Measurements from ENCODE around the gene FBXO38.

Gene FBXO38

DNA sequence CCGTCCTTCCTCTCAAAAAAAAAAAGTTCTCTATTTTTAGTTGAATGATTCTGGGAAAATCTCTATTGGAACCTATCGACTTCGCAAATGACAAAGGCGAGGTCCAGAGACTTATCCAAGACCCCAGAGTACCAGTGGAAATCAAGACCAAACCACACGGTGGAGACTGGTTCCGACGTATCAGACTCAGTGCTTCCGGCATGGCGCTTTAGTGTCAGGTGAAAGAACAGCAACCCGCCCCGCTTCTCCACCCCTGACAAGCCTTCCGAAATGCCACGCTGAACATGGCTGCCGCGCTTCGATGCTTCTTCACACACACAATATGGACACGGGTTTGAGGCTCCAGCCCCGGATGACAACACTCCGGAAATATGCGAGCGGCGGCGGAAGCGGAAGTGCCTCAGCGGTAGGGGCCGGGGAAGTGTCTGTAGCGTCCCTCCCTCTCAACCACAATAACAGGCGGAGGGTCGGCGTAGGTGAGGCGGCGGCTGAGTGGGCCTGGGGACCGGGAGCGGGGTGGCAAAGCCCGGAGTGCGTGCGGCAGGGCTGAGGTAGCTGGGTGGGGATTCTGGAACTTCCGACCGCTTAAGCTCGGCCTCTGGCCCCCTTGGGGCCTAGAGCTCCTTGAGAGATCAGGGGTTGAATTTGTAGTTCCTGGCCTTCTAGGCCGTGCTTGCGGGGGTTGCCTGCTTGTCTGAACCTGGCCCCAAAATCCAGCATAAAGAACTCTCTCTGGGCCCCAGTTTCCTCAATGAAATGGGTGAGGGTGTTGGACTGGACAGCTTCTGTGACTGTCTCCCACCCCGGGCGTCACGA lies at the start of gene FBXO38 (continued):
- TF ChIP-seq, protein P1, sequence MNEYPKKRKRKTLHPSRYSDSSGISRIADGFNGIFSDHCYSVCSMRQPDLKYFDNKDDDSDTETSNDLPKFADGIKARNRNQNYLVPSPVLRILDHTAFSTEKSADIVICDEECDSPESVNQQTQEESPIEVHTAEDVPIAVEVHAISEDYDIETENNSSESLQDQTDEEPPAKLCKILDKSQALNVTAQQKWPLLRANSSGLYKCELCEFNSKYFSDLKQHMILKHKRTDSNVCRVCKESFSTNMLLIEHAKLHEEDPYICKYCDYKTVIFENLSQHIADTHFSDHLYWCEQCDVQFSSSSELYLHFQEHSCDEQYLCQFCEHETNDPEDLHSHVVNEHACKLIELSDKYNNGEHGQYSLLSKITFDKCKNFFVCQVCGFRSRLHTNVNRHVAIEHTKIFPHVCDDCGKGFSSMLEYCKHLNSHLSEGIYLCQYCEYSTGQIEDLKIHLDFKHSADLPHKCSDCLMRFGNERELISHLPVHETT (tag by site-specific recombination; IDR thresholded peaks at IDR 0.05) = peak; percentile 79; the same call in 1 of the 2 replicates
- no peak for TF ChIP-seq ZNF211 (tag by site-specific recombination; IDR thresholded peaks at IDR 0.05; ENCODE audit: low read depth)
- peak; percentile 99 for TF ChIP-seq YY1 (tag by site-specific recombination; IDR thresholded peaks at IDR 0.05)
- no peak for TF ChIP-seq ZNF10 (tag by site-specific recombination; IDR thresholded peaks at IDR 0.05)

DNA sequence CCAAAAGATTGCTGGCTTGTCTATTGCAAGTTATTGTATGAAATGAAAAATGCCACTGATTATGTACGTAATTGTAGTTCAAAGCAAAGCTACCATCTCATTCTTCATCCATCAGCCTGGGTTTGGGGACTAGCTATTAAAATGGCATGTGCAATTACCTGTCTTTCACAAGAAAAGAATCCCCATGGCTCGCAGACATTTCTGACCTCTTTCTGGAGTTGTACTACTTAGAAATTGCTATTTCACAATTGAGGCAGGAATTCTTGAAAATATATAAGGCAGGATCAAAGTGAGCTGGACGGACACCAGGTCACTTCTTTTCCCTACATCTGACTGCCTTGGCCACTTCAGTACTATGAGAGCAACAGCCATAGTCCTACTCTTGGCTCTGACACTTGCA lies 48.5 kb upstream of the FBXO38 start, which contains the start of gene SPINK9:
SPINK9 (plus strand) TSS at position 301 of the 400 bp plus-strand sequence; CDS start at position 356, 55 bp downstream.
- Histone ChIP-seq H3K27ac (ENCODE audit: extremely low read depth, low read depth, low read length) (no peak within 1 kb of the TSS), H3K4me1 (ENCODE audit: control insufficient read depth, insufficient read depth, low read length) (no peaks in the 10 kb centered on the region), H3K9me3 (ENCODE audit: control insufficient read depth, insufficient read depth, low read depth, low read length) (no peaks in the 10 kb centered on the region), H3K36me3 (ENCODE audit: control insufficient read depth in 2 of 2, insufficient read depth in 1 of 2, low read length in 2 of 2) (no peaks in the 10 kb centered on the region), H3K4me3 (ENCODE audit: low read depth, low read length) (no peak within 1 kb of the TSS)
- ChIA-PET POLR2A (no interaction called here), CTCF (no interaction called here)
- TF ChIP-seq PRDM10 (tag by site-specific recombination; IDR thresholded peaks at IDR 0.05) (no peak), ZNF37A (tag by site-specific recombination; IDR thresholded peaks at IDR 0.05) (no peak), ZNF664 (tag by site-specific recombination; IDR thresholded peaks at IDR 0.05) (no peak), ZNF426 (tag by site-specific recombination; IDR thresholded peaks at IDR 0.05) (no peak), KLF17 (tag by site-specific recombination; IDR thresholded peaks at IDR 0.05) (no peak)

DNA sequence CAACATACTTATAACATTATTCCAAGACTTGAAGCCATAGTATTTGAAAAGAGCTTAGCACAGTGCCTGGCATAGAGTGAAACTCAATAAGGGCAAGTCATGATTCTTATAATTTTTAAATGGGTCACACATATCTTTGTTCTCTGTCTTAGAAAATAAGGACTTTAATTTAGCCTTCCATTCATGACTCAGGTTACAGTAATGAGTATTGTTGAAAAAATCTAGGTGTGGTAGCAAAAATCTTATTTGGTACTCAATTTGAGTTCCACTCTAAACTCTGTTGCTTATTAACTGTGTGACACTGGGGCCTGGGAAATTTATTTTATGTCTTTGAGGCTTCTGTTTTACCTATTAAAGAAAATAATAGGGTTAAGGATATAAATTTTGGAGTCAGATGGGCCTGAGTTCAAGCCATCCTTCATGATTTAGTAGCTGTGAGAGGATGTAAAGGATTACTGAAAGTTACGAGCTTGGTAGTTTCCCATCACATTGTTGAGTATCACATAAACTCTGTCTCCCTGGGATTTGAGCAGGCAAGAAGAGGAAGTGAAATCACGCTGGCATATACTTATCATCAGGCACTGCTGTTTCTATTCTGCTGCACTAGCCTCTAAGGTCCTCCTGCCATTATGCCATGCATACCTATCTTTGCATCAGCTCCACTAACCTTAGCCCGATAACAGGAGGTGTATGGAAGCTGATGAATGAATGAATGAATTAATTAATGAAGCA lies 46.9 kb upstream of the FBXO38 start:
- H3K9me3 ChIP-seq (ENCODE audit: control insufficient read depth, insufficient read depth, low read depth, low read length) = no peaks in the 10 kb centered on the region
- CTCF ChIA-PET = interaction anchor here (0.6 kb wide), 1 partner anchor 123 kb away, joined by 3 read pairs; no protein-coding TSS in a partner anchor
- no peak overlapping the region for H3K4me3 ChIP-seq (ENCODE audit: low read depth, low read length)
- POLR2A ChIA-PET = no interaction called here
- H3K27ac ChIP-seq (ENCODE audit: extremely low read depth, low read depth, low read length) = no peak overlapping the region
- no peaks in the 10 kb centered on the region for H3K4me1 ChIP-seq (ENCODE audit: control insufficient read depth, insufficient read depth, low read length)
- no peaks in the 10 kb centered on the region for H3K36me3 ChIP-seq (ENCODE audit: control insufficient read depth in 2 of 2, insufficient read depth in 1 of 2, low read length in 2 of 2)
- TF ChIP-seq ZNF157 (tag by site-specific recombination; IDR thresholded peaks at IDR 0.05) (no peak), ZBTB11 (tag by site-specific recombination; conservative IDR thresholded peaks at IDR 0.05; ENCODE audit: low read depth) (no peak), MEIS1 (CRISPR knock-in tag; IDR thresholded peaks at IDR 0.05; ENCODE audit: borderline replicate concordance) (no peak), ZNF654 (tag by site-specific recombination; IDR thresholded peaks at IDR 0.05; ENCODE audit: low read depth) (no peak), ZNF214 (tag by site-specific recombination; IDR thresholded peaks at IDR 0.05; ENCODE audit: borderline replicate concordance) (no peak), ZNF138 (tag by site-specific recombination; IDR thresholded peaks at IDR 0.05; ENCODE audit: borderline replicate concordance) (no peak), EGR2 (tag by site-specific recombination; IDR thresholded peaks at IDR 0.05; ENCODE audit: low read depth) (no peak), ZNF501 (tag by site-specific recombination; IDR thresholded peaks at IDR 0.05) (no peak), ZNF223 (tag by site-specific recombination; IDR thresholded peaks at IDR 0.05) (no peak), ZNF596 (tag by site-specific recombination; IDR thresholded peaks at IDR 0.05) (no peak), ZNF549 (tag by site-specific recombination; IDR thresholded peaks at IDR 0.05) (no peak)
- TF ChIP-seq, protein P1 (tag by site-specific recombination; IDR thresholded peaks at IDR 0.05) = no peak
